Measurements from ENCODE around the gene UPF3B.
"Not testable (repeated sequence)": the region's sequence is repeated elsewhere in the genome, so short reads cannot be mapped to it uniquely, and the experiment has no call there.

UPF3B gene

DNA sequence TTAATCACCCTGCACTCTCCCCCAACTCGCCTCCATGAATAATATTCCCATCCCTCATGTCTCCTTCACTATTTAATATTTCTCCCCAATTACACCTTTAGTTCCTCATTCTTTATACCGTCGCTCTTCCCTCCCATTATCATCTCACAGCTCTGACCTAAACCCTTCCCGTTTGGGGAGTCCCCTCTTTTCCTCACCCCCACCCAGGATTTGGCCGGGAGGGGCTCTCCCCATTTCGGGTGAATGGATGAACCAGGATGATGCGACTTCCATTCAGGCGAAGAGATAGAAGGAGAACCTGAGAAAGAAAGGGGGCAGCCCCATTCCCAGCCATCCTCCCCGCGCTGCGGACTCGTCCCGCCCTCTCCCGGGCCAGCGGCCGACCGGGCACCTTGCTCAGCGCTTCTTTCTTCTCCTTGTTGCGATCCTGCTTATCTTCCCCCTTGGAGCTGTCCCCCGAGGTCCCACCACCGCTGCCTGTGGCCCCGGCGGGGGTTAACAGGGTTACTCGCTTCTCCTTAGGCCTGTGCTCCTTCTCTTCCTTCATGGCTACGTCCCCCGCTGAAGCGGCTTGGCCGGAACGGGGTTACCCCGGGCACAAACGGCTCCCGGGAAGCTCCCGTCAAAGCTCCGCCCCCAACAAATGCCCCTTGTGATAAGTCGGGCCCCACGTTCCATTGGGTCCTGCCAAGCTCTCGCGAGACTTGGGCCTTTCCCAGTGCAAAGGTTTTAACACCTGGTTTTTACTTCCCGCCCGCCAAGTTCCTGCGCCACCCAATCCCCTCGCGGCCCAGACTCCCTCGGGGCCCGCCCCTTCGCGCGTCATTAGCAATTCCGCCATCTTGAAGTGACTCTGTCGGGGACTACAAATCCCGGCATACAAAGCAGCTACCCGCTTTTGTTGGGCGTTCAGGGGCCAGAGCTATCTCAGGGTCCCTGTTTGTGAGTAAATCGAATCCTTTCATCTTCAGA is at the start of gene UPF3B:
Gene UPF3B (minus strand): TSS at position 582 of the 972 bp plus-strand sequence. CDS start 35 bp downstream, at position 547.
- DNase-seq: peak; percentile 97

GRCh38 chrX:119900976-119901375 is 48.2 kb upstream of the UPF3B start:
- DNase-seq: no peak

GRCh38 chrX:119899125-119899524 is 46.4 kb upstream of the UPF3B start:
- DNase-seq: no peak

- DNase-seq: no peak
Measured at GRCh38 chrX:119895843-119896326, 43.1 kb upstream of the UPF3B start, which contains the start of gene AKAP14. TSS of gene AKAP14 (plus strand) at chrX:119895893. CDS start at chrX:119903224, 7,331 bp downstream.

GRCh38 chrX:119891961-119892692 is 39.4 kb upstream of the UPF3B start:
- not testable (repeated sequence) for DNase-seq

GRCh38 chrX:119890626-119891025 is 37.9 kb upstream of the UPF3B start:
- DNase-seq: not testable (repeated sequence)

- peak; percentile 42 for DNase-seq
Measured at GRCh38 chrX:119887721-119888425, 35.1 kb upstream of the UPF3B start.

- DNase-seq: no peak
Measured at GRCh38 chrX:119885554-119886428, 33.0 kb upstream of the UPF3B start.

DNA sequence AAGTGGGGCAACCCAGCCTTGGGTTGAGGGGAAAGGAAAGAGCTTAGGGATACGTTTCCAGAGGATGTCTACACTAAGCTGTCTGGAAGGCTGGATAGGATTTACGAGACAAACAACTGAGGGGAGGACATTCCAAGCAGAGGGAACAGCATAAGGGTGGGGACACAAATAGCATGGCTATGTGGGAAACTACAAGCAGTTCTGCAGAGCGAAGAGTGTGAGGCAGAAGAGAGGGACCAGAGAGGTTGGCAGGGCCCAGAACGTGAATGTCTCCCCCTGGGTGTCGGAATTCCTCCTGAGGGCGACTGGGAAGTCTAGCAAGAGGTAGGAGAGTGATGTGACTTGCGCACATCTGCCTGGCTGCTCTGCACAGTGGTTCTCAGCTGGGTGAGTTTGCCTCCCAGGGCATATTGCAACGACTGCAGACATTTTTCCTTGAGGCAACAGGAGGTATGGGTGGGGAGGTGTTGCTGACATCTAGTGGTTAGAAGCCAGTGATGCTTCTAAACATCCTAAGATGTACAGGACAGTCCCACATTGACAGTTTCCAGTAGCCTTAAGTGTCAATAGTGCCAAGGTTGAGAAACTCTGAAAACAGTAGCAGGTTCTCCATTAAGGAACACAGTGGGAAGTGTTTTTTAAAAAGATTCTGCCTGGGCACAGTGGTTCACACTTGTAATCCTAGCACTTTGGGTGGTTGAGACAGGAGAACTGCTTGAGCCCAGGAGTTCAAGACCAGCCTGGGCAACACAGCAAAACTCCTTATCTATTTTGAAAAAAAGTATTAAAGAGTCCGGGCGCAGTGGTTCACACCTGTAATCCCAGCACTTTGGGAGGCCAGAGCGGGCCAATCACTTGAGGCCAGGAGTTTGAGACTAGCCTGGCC is 28.0 kb upstream of the UPF3B start:
- peak; percentile 50 for DNase-seq

- no peak for DNase-seq
Measured at GRCh38 chrX:119880076-119880475, 27.3 kb upstream of the UPF3B start.

DNA sequence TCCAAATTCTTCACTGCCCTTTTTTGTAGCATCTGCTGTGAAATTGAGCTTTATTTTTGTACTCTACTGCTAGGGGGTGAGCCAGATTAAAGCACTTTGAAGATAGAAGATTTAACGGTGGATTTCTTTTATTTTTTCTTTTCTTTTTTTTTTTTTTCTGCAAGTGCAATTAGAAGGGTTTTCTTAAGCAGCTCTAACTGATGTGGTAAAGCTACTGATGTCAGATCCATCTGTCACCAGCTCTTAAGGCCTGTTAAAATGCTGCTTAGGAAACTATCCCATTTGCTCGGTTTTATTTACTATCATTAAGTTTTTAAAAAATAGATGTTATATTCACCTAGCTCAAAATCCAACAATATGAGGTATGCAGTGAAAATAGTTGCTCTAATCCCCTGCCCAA is 26.0 kb upstream of the UPF3B start:
- no peak for DNase-seq

- peak; percentile 73 for DNase-seq
Measured at GRCh38 chrX:119871599-119872395, 19.0 kb upstream of the UPF3B start, which contains the start of the genes NDUFA1 and RNF113A. TSS of gene NDUFA1 (plus strand) at chrX:119871832. CDS start at chrX:119871912, 80 bp downstream. TSS of gene RNF113A (minus strand) at chrX:119871733. CDS start at chrX:119871613, 120 bp downstream.

GRCh38 chrX:119871245-119871598 is 18.5 kb upstream of the UPF3B start:
- DNase-seq: no peak

DNA sequence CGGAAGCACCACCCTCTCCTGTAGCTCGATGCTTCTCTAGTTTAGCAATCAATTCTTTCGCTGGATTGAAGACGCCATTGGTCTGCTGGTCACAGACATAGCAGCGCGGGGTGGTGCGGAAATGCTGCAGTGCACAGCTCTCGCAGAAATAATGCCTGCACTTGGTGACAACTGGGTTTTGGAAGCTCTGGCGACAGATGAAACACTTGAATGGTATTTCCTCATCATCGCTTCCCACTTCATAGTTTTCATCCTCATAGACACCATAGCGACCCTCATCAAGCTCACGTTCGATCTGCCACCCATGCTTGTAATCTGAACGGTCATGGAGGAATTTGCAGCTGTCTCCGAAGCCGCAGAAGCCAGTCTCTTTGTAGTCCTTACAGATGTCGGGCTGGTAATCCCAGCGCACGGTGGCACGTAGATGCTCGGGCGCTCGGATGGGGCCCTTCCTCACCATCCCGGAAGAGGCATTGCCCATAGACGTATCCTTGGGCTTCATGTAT is 17.9 kb upstream of the UPF3B start:
- peak; percentile 19 for DNase-seq

DNA sequence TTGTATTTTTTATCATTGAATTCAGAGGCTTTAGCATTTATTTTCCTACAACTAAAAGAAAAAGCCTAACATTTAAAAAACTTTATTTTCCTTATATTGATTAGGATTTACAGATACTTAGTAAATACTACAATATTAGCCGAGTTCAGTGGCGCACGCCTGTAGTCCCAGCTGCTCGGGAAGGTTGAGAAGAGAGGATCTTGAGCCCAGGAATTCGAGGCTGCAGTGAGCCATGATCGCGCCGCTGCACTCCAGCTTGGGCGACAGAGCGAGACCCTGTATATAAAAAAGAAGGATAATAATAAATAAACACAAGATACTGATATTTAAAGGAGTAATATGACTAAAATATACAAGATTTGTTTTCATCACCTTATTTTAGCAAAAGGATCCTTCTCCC is 681 bp upstream of the UPF3B start:
- DNase-seq: peak; percentile 14

GRCh38 chrX:119833905-119834304 is 18.9 kb downstream of the UPF3B start:
- DNase-seq: no peak

- no peak for DNase-seq
Measured at GRCh38 chrX:119828446-119828845, 24.3 kb downstream of the UPF3B start.

DNA sequence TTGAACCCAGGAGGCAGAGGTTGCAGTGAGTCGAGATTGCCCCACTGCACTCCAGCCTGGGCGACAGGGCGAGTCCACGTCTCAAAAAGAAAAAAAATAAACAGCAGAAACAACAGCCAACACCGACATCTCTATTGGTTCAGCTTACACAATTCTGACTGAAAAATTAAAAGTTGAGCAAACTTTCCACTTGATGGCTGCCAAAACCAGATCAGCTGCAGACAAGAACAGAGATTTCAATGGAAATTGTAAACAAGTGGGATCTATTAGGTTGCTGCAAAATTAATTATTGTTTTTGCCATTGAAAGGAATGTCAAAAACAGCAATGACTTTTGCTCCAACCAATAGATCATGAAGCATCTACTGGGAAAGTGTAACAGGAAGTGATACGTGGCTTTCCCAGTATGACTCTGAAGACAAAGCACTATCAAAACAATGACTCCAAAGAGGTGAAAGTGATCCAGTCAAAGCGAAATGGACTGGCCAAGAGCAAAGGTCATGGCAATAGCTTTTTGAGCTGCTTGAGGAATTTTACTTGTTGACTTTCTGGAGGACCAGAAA is 26.3 kb downstream of the UPF3B start:
- DNase-seq: no peak

- DNase-seq: not testable (repeated sequence)
Measured at GRCh38 chrX:119824221-119824620, 28.5 kb downstream of the UPF3B start.

All from NCI-H1105 treated with DMSO at 0.1 percent for 48 hours (cell line).